ENCODE results near the gene HCST.

The HCST gene

GRCh38 chr19:35871611-35872010 lies 30.7 kb upstream of the HCST start:
- Histone ChIP-seq H3K9me3 (ENCODE audit: low read depth, low read length) (no peaks in the 10 kb centered on the region), H3K36me3 (ENCODE audit: insufficient read depth, low read length) (no peaks in the 10 kb centered on the region), H3K27ac (no peak overlapping the region), H3K4me3 (no peak overlapping the region), H3K9ac (ENCODE audit: insufficient read length) (no peak overlapping the region)
- TF ChIP-seq POLR2AphosphoS5 (IDR thresholded peaks at IDR 0.05; ENCODE audit: borderline replicate concordance, low read depth, low read length) (no peak), FOXP2 (optimal IDR thresholded peaks at IDR 0.05; ENCODE audit: control extremely low read depth, extremely low read length, insufficient read depth) (no peak), EZH2 (IDR thresholded peaks at IDR 0.05) (no peak)
- no peak for DNase-seq (ENCODE audit: low read depth, low spot score)

- no peak overlapping the region for H3K4me3 ChIP-seq
- no peaks in the 10 kb centered on the region for H3K9me3 ChIP-seq (ENCODE audit: low read depth, low read length)
- no peak for TF ChIP-seq EZH2 (IDR thresholded peaks at IDR 0.05)
- no peak overlapping the region for H3K9ac ChIP-seq (ENCODE audit: insufficient read length)
- DNase-seq (ENCODE audit: low read depth, low spot score) = no peak
- H3K36me3 ChIP-seq (ENCODE audit: insufficient read depth, low read length) = no peaks in the 10 kb centered on the region
- H3K27ac ChIP-seq = no peak overlapping the region
Measured at GRCh38 chr19:35872180-35872579, 30.1 kb upstream of the HCST start.

GRCh38 chr19:35874392-35874930 lies 27.9 kb upstream of the HCST start:
- Histone ChIP-seq H3K9me3 (ENCODE audit: low read depth, low read length) (no peaks in the 10 kb centered on the region), H3K9ac (ENCODE audit: insufficient read length) (no peak overlapping the region), H3K4me3 (no peak overlapping the region), H3K27ac (no peak overlapping the region), H3K36me3 (ENCODE audit: insufficient read depth, low read length) (no peaks in the 10 kb centered on the region)
- TF ChIP-seq FOXP2 (optimal IDR thresholded peaks at IDR 0.05; ENCODE audit: control extremely low read depth, extremely low read length, insufficient read depth) (no peak), EZH2 (IDR thresholded peaks at IDR 0.05) (no peak), POLR2AphosphoS5 (IDR thresholded peaks at IDR 0.05; ENCODE audit: borderline replicate concordance, low read depth, low read length) (no peak)
- DNase-seq (ENCODE audit: low read depth, low spot score) = no peak

- Histone ChIP-seq H3K36me3 (ENCODE audit: insufficient read depth, low read length) (no peaks in the 10 kb centered on the region), H3K9me3 (ENCODE audit: low read depth, low read length) (no peaks in the 10 kb centered on the region), H3K4me3 (no peak overlapping the region), H3K27ac (no peak overlapping the region), H3K9ac (ENCODE audit: insufficient read length) (no peak overlapping the region)
- TF ChIP-seq FOXP2 (optimal IDR thresholded peaks at IDR 0.05; ENCODE audit: control extremely low read depth, extremely low read length, insufficient read depth) = no peak
- no peak for TF ChIP-seq EZH2 (IDR thresholded peaks at IDR 0.05)
- no peak for TF ChIP-seq POLR2AphosphoS5 (IDR thresholded peaks at IDR 0.05; ENCODE audit: borderline replicate concordance, low read depth, low read length)
- no peak for DNase-seq (ENCODE audit: low read depth, low spot score)
Measured at GRCh38 chr19:35879068-35879467, 23.3 kb upstream of the HCST start.

- Histone ChIP-seq H3K27ac (no peak overlapping the region), H3K4me3 (no peak overlapping the region), H3K9ac (ENCODE audit: insufficient read length) (no peak overlapping the region), H3K9me3 (ENCODE audit: low read depth, low read length) (no peaks in the 10 kb centered on the region), H3K36me3 (ENCODE audit: insufficient read depth, low read length) (no peaks in the 10 kb centered on the region)
- TF ChIP-seq EZH2 (IDR thresholded peaks at IDR 0.05) (no peak), FOXP2 (optimal IDR thresholded peaks at IDR 0.05; ENCODE audit: control extremely low read depth, extremely low read length, insufficient read depth) (no peak), POLR2AphosphoS5 (IDR thresholded peaks at IDR 0.05; ENCODE audit: borderline replicate concordance, low read depth, low read length) (no peak)
- no peak for DNase-seq (ENCODE audit: low read depth, low spot score)
Measured at GRCh38 chr19:35879770-35880317, 22.5 kb upstream of the HCST start.

- H3K4me3 ChIP-seq = no peak overlapping the region
- no peak overlapping the region for H3K9ac ChIP-seq (ENCODE audit: insufficient read length)
- no peaks in the 10 kb centered on the region for H3K9me3 ChIP-seq (ENCODE audit: low read depth, low read length)
- H3K27ac ChIP-seq = no peak overlapping the region
- TF ChIP-seq EZH2 (IDR thresholded peaks at IDR 0.05) (no peak), POLR2AphosphoS5 (IDR thresholded peaks at IDR 0.05; ENCODE audit: borderline replicate concordance, low read depth, low read length) (no peak), FOXP2 (optimal IDR thresholded peaks at IDR 0.05; ENCODE audit: control extremely low read depth, extremely low read length, insufficient read depth) (no peak)
- no peak for DNase-seq (ENCODE audit: low read depth, low spot score)
- no peaks in the 10 kb centered on the region for H3K36me3 ChIP-seq (ENCODE audit: insufficient read depth, low read length)
Measured at GRCh38 chr19:35882114-35882832, 20.1 kb upstream of the HCST start.

- H3K9me3 ChIP-seq (ENCODE audit: low read depth, low read length) = no peaks in the 10 kb centered on the region
- no peak for DNase-seq (ENCODE audit: low read depth, low spot score)
- no peak overlapping the region for H3K27ac ChIP-seq
- no peak overlapping the region for H3K9ac ChIP-seq (ENCODE audit: insufficient read length)
- no peaks in the 10 kb centered on the region; the same call in 1 of the 2 replicates for H3K36me3 ChIP-seq (ENCODE audit: insufficient read depth, low read length)
- H3K4me3 ChIP-seq = no peak overlapping the region
- no peak for TF ChIP-seq EZH2 (IDR thresholded peaks at IDR 0.05)
- no peak for TF ChIP-seq FOXP2 (optimal IDR thresholded peaks at IDR 0.05; ENCODE audit: control extremely low read depth, extremely low read length, insufficient read depth)
- TF ChIP-seq POLR2AphosphoS5 (IDR thresholded peaks at IDR 0.05; ENCODE audit: borderline replicate concordance, low read depth, low read length) = no peak
Measured at GRCh38 chr19:35883882-35884281, 18.4 kb upstream of the HCST start.

GRCh38 chr19:35885225-35885738 lies 17.0 kb upstream of the HCST start:
- H3K9ac ChIP-seq (ENCODE audit: insufficient read length) = no peak overlapping the region
- no peak for TF ChIP-seq EZH2 (IDR thresholded peaks at IDR 0.05)
- TF ChIP-seq FOXP2 (optimal IDR thresholded peaks at IDR 0.05; ENCODE audit: control extremely low read depth, extremely low read length, insufficient read depth) = no peak
- TF ChIP-seq POLR2AphosphoS5 (IDR thresholded peaks at IDR 0.05; ENCODE audit: borderline replicate concordance, low read depth, low read length) = no peak

More at GRCh38 chr19:35885225-35885738, 17.0 kb upstream of the HCST start:
- Histone ChIP-seq H3K27ac (no peak overlapping the region), H3K36me3 (ENCODE audit: insufficient read depth, low read length) (peaks cover 6% of the 10 kb centered on the region; the same call in 1 of the 2 replicates), H3K4me3 (no peak overlapping the region), H3K9me3 (ENCODE audit: low read depth, low read length) (no peaks in the 10 kb centered on the region)
- no peak for DNase-seq (ENCODE audit: low read depth, low spot score)
